NCI-H187 treated with DMSO at 0.1 percent for 48 hours (cell line): ENCODE results near the gene KLHL35.

ENCODE experiments used
- DNase-seq: peaks from one replicate; lab custom pipeline; 2025; lab: John Stamatoyannopoulos, UW

Gene KLHL35

GRCh38 chr11:75432911-75433321 lies at the start of gene KLHL35:
KLHL35 (minus strand) TSS chr11:75433203; CDS start chr11:75430629, 2,574 bp downstream.
- no peak for DNase-seq

GRCh38 chr11:75481922-75482606 lies 49.1 kb upstream of the KLHL35 start:
- DNase-seq: no peak

- DNase-seq: no peak
Observed at GRCh38 chr11:75481223-75481921, 48.4 kb upstream of the KLHL35 start.

- DNase-seq: no peak
Observed at GRCh38 chr11:75480185-75481175, 47.5 kb upstream of the KLHL35 start.

GRCh38 chr11:75479597-75480145 lies 46.7 kb upstream of the KLHL35 start:
- DNase-seq: no peak

GRCh38 chr11:75478783-75479596 lies 46.0 kb upstream of the KLHL35 start:
- DNase-seq: no peak

GRCh38 chr11:75477614-75477935 lies 44.6 kb upstream of the KLHL35 start:
- DNase-seq: no peak

- peak; percentile 38 for DNase-seq
Observed at GRCh38 chr11:75476739-75477613, 44.0 kb upstream of the KLHL35 start.

GRCh38 chr11:75475767-75476650 lies 43.0 kb upstream of the KLHL35 start:
- DNase-seq: peak; percentile 44

GRCh38 chr11:75474878-75475766 lies 42.1 kb upstream of the KLHL35 start:
- peak; percentile 17 for DNase-seq

GRCh38 chr11:75474240-75474639 lies 41.2 kb upstream of the KLHL35 start:
- DNase-seq: no peak

GRCh38 chr11:75473684-75474083 lies 40.7 kb upstream of the KLHL35 start:
- DNase-seq: no peak

- DNase-seq: no peak
Observed at GRCh38 chr11:75472081-75472732, 39.2 kb upstream of the KLHL35 start.

- DNase-seq: peak; percentile 27
Observed at GRCh38 chr11:75471176-75471973, 38.4 kb upstream of the KLHL35 start.

GRCh38 chr11:75470476-75471080 lies 37.6 kb upstream of the KLHL35 start:
- no peak for DNase-seq

GRCh38 chr11:75469785-75470405 lies 36.9 kb upstream of the KLHL35 start:
- peak; percentile 28 for DNase-seq
